Measurements from ENCODE around the gene CCDC85A.

- TF ChIP-seq CTCF (conservative IDR thresholded peaks at IDR 0.05; ENCODE audit: low read depth, low read length) (no peak), EZH2phosphoT487 (IDR thresholded peaks at IDR 0.05; ENCODE audit: borderline replicate concordance, low read length) (no peak)
These were observed 132.2 kb downstream of the CCDC85A start for GRCh38 chr2:56316011-56316410.
